ENCODE data around the gene STK36.
A peak's percentile ranks its signal among the peaks of the same experiment; 100 is the strongest.

STK36 gene, protein sequence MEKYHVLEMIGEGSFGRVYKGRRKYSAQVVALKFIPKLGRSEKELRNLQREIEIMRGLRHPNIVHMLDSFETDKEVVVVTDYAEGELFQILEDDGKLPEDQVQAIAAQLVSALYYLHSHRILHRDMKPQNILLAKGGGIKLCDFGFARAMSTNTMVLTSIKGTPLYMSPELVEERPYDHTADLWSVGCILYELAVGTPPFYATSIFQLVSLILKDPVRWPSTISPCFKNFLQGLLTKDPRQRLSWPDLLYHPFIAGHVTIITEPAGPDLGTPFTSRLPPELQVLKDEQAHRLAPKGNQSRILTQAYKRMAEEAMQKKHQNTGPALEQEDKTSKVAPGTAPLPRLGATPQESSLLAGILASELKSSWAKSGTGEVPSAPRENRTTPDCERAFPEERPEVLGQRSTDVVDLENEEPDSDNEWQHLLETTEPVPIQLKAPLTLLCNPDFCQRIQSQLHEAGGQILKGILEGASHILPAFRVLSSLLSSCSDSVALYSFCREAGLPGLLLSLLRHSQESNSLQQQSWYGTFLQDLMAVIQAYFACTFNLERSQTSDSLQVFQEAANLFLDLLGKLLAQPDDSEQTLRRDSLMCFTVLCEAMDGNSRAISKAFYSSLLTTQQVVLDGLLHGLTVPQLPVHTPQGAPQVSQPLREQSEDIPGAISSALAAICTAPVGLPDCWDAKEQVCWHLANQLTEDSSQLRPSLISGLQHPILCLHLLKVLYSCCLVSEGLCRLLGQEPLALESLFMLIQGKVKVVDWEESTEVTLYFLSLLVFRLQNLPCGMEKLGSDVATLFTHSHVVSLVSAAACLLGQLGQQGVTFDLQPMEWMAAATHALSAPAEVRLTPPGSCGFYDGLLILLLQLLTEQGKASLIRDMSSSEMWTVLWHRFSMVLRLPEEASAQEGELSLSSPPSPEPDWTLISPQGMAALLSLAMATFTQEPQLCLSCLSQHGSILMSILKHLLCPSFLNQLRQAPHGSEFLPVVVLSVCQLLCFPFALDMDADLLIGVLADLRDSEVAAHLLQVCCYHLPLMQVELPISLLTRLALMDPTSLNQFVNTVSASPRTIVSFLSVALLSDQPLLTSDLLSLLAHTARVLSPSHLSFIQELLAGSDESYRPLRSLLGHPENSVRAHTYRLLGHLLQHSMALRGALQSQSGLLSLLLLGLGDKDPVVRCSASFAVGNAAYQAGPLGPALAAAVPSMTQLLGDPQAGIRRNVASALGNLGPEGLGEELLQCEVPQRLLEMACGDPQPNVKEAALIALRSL (N-terminal part only)

DNA sequence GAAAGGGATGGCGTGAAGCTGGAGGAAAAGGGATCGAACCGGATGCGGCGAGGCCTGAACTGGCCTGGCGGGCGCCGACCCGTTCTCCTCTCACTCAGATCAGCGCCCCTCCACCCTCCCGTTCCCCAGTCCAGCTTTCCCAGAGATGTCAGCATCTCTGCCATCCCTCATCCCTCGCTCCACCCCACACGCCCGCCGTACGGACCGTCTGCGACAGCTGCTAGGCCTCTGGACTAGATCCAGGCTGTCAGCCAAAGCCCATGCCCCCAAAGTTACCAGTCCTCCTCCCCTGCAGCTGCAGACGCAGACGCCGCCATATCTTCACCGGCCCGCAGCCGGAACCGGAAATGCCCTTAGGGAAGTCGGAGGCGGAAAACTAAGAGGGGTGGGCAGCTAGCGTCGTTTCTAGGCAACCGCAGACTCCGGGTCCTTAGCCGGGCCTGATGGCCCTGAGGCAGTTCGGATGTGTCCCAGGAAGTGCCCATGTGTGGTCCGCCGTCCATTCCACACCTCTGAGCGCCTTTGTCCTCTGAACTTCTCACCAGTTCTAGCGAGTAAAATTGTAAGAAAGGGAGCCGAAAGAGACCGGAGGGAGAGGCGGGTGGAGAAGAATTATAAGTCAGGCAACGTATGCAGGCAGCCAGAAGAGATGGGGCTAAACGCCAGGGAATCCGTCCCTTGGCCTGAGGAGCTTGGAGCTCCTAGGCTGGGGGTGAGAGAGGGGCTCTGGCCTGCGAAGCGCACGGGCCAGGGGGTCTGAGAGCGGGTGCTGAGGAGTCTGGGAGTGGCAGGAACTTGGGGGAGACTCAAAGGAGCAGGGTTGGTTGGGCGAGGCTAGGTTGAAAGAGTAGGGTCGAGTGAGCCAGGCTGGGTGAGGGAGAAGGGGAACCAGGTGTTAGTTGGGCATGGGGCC lies at the start of gene STK36, which contains the start of gene RNF25:
TSS of gene STK36 (plus strand) at position 433 of the 913 bp plus-strand sequence. CDS start 744 bp downstream, outside the sequence.
TSS of gene RNF25 (minus strand) at position 349 of the 913 bp plus-strand sequence. CDS start at position 317, 32 bp downstream.
- peak; percentile 83 for DNase-seq

DNA sequence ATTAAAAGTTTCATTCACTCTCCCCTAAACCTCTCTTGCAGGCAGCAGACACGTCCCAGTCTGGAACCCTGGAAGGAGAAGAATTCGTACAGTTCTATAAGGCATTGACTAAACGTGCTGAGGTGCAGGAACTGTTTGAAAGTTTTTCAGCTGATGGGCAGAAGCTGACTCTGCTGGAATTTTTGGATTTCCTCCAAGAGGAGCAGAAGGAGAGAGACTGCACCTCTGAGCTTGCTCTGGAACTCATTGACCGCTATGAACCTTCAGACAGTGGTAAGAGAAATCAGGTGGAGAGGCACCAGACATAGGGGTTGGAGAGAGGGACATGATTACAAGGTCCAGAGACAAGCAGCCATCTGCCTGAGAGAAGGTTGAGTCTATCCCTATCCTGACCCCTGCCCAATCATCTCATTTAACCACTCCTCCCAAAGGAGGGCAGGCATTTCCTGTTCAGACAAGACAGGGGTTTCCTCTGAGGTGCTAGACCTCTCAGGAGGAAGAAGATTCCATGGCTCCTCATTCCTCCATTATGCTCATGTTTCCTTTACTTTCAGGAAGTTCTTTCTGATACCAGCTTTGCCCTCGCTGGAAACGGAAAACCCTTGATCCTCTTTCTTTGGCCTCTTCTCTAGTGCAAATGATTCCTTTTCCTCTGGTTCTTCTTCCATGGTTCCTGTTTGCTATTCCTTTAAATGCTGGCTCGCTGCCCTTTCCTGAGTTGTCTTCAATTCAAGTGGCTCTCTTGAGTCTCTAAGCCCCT lies 49.1 kb upstream of the STK36 start:
- DNase-seq: no peak

DNA sequence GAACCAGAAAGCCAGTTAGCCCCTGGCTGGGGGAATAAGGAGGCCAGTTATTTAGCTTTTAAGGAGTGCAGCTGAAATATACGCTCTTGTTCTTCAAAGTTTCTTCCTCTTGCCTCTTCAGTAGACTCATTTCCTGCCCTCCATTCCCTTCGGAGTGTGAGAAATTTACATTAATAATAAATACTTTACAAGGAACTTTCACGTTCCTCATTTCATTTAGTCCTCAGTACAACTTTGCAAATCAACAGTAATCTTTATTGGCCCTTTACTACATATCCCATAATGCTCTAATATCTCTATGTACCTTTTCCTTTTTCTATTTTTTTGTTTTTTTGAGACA lies 48.5 kb upstream of the STK36 start:
- DNase-seq: no peak

DNA sequence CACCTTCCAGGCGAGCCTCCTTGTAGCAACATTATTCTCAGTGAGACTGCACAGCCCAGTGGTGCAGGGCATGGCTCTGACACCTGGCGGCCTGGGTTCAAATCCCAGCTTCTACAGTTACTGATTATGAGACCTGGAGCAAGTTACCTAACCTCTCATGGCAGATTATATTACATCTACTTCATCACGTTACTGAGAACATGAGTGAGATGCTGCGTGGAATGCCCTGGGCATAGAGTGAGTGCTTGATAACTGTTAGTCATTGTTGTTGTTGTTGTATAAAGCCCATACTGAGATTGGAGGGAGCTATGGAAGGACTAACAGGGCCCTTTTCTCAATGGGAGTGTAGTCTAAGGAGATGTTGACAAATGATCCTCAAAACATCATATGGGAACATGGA lies 45.5 kb upstream of the STK36 start:
- no peak for DNase-seq

DNA sequence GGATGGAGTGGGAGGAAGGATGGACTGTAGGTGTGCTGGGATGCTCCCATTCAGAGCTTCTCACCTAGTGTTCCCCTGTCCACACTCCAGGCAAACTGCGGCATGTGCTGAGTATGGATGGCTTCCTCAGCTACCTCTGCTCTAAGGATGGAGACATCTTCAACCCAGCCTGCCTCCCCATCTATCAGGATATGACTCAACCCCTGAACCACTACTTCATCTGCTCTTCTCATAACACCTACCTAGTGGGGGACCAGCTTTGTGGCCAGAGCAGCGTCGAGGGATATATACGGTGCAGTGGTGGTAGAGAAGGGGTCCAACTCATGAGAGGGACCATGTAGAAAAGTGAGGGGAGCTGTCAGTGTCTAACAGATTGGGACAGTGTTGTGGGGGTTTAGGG lies 43.9 kb upstream of the STK36 start:
- no peak for DNase-seq

DNA sequence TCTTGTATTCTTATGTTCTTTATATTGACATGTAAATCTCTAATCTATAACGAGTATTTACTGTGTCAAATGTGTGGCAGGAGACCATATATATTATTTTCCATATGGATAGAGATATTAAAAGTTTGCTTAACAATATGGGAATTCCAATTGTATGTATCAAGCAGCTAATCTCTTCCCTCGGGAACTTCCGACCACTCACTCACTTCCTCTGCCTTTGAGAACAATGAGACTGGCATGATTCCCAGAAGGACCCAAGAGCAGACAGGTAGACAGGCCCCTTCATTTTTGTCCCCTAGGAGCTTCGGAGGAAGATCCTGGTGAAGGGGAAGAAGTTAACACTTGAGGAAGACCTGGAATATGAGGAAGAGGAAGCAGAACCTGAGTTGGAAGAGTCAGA lies 40.0 kb upstream of the STK36 start:
- DNase-seq: no peak

DNA sequence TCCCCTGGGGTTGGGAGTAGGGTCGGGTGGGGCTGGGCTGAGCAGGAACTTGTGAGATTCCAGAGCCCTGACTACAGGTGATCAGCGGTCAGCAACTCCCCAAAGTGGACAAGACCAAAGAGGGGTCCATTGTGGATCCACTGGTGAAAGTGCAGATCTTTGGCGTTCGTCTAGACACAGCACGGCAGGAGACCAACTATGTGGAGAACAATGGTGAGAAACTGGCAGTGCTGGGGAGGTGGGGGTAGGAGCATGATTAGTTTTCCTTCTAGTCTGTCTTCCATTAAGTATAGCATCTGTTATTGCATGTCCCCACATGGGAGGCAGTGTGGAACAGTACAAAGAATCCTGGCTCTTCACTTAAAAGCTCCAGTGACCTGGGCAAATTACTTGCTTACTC lies 36.2 kb upstream of the STK36 start:
- no peak for DNase-seq

DNA sequence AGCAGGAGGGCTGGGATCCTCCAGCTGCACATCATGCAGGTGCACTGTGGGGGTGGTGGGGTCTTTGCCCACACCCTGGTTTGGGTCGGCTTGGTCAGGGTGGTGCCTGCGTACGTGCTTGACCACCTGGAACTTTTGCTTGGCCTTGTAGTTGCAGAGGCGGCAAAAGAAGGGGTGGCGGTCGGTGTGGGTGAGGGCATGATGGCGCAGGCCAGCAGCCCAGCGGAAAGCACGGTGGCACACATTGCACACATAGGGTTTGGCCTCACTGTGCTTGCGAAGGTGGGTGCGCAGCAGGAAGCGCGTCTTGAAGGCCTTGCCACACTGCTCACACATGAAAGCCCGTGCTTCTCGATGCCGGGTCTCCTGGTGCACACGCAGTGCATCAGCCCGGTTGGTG lies 33.5 kb upstream of the STK36 start:
- DNase-seq: no peak

DNA sequence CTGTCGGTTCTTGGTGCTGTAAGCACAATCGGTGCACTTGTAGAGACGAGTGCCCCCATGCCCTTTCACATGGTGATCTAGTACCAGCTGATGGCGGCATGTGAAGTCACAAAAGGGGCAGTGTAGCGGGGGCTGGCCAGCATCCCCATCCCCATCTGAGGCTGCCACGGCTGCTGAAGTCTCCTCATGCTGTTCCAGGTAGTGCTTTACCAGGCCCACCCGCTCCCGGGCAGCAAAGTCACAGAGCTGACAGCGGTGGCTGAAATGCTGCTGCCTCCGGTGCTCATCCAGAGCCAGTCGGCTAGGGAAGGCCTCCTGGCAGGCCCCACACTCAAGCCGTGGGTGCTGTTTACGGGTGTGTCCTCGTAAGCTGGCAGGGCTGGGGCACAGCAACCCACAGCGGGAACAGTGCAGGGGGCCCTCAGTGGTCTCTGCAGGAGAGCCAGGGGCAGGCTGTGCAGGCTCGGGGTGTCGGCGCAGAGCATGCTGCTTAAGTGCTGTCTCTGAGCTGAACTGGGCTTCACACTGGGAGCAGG lies 29.7 kb upstream of the STK36 start:
- DNase-seq: no peak

DNA sequence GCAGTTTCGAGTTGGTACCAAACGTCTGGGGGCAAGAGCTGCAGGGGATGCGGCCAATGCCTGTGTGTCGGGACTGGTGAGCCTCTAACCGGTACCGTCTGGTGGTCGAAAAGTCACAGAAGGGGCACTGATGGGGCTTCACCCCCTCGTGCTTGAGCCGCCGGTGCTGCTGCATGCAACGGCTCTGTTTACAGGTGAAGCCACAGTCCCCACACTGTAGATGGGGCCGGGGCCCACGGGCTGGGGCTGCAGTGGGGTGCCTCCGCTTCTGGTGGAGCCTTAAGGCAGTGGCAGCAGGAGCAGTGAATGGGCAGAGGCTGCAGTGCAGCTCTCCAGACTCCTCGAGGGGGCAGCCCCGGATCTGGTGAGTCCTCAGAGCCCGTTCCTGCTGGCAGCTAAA lies 29.1 kb upstream of the STK36 start:
- no peak for DNase-seq

DNA sequence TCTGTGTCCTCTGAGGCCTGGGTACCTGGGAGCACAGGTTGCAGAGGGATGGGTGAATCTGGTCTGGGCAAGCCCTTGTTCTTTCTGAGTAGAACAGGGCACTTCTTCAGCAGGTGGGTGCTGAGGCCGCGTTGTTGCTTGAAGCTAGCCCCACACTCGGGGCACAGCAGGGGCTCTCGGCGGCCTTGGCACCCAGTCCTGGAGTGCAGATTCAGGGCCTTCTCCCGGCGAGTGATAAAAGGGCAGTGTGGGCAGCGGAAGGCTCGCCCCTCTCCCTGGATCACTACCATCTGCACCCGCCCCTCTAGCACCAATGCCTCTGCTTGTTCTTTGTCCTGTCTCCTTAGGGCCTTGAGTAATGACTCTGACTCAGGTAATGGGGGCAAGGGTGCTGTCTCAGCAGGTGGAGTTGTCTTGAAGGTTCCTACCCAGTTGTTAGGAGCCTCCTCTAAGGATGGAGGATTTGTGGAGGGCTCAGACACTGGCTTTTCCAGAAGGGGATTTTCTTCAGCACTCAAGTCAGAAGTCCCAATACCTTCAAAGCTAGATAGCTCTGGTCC lies 28.1 kb upstream of the STK36 start:
- no peak for DNase-seq

DNA sequence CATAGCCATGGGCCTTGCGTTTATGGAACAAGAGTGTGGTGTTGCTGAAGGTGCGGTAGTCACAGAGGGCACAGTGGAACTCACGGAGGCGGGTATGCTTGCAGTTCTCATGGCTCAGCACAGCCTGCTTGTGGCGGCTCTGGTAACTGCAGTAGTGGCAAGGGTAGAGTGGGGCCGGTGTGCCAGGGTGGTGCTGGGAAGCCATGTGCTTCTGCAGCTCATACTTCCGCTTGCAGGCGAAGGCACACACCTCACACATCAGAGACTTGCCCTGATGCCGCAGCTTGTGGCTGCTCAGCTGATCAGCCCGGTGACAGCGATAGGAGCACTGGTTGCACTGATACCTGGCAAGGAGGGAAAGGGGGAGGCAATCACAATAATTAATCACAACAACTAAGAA lies 27.2 kb upstream of the STK36 start:
- DNase-seq: no peak

DNA sequence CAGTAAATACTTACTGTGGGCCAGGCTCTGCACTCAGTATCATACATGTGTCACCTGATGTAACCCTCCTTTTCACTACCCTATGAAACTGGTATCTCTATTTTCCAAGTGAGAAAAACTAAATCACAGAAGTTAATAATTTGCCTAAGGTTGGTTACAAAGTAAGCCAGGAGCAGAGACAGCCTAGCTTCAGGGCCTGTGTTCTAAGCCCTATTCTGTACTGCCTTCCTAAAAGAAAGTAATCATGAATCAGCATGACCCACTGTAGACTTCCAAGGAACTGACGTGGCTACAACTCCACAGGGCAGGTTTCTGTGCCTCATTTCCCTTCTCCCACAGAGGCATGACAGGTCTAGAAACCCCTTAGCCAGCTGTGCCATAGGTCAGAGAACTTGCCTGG lies 26.8 kb upstream of the STK36 start:
- no peak for DNase-seq

DNA sequence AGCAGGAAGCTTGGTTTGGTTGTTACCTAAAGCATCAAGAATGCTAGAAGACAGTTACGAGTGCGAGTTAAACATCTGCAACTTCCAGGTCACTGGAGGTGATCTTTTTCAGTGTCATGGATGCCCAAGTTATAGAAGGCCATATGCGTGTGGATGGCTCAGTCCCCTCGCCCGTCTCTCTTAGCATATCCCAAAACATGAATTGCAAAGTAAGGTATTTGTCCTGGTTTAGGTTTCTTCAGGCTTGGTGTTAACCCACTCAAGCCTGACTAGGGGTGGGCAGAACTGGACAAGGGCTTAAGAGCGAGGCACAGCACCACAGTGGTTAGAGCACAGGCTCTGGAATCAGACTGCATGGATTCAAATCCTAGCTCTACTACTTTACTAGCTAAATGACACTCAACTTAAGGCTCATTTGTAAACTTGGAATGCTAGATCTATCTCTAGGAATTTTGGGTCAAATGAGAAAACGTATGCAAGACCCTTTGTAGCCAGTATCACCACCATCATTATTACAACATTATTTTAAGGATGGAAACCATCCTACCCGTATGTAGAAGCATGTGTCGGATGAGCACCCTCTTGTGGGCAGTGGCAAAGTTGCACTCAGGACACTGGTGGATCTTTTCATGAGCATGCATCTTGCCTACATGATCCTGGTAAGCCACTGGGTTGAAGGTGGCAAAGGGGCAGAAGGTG lies 23.6 kb upstream of the STK36 start:
- DNase-seq: peak; percentile 27

DNA sequence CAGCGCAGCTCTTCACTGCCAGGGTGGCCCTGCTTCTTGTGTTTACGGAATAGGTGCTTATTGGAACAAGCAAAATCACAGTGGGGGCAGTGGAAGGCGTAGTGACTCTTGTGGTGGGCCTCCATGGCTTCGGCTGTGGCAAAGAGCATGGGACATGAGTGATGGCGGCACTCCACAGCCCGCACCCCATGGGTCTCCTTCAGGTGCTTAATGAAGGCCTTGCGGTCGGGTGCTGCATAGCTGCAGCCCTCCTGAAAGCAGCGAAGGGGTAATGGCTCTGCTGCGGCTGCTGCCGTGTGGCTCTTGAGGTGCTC lies 23.1 kb upstream of the STK36 start:
- no peak for DNase-seq

DNA sequence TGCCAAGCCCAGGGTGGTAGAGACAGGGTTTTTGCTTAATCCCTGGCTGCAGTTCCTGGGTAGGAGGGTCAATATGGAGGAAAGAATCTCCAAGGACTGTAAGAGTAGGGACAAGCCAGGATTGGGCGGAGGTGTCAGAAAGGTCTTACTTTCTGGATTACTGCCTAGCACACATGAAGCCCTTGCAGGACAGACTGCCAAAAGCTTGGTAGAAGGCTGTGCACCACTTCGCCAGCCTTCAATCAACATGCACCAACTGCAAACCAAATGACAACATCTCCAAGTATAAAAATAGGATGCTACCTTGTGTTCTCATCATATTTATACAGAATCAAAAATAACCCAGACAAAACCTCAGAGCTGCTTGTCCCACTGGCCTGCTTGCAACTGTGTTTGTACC lies 16.1 kb upstream of the STK36 start:
- no peak for DNase-seq

DNA sequence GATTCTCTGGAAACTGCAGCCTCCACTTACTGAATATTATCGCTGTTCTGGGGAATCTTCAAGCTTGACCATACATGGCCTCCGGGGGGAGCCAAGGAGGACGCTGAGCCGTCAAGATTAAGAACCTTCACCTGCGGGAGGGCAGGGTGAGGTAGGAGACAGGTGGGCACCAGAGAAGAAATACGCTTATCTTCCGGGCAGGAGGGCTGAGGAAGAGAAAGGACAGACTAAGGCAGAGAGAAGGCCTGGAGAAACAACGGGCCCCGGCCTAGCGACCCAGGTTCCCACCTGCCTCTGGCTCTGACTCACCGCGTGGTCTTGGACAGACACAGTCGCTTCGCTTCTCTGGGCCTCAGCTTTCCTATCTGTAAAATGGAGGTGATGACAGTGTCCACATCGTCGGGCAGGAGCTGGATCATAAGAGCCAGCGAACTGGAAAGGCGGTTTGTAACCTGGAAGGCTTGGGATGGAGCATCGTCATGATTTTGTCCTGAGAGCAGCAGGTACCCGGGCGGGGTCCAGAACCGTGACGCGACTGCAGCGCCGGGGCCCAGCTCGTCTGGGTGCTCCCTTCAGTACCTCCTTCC lies 13.1 kb upstream of the STK36 start:
- no peak for DNase-seq

DNA sequence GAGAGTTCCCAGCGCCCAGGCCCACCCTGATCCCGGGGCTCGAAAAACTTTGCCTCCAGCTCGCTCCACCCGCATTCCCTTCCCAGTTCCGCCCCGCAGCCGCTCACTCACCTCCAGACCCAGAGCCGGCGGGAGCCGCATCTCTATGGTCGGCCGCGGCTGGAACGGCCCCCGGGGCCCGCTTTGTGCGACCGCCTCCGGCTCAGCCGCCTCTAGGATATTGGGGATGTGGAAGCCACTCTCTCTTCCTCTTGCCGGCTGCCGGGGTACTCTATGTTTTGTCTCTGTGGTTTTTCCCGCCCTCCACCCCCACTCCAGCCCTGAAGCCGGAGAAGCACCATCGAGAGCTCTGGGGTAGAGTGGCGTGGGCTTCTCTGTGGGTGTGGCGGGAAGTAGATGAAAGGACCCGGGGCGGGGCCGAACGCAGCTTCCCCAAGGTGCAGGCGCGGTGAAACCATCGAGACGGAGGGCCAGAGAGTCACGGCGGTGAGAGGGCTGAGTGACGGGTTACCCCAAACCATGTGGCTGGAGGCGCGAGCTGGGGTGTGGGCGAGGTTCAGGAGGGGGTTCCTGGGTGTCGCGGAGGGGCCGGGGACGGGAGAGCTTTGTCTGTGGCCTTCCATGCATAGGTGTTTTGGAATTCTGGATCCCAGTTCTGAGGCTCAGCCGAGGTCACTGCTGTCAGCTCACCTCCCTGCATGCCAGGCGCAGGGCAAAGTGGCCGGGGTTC lies 12.5 kb upstream of the STK36 start, which contains the start of the genes BCS1L and ZNF142:
TSS of gene BCS1L (plus strand) at position 426 of the 730 bp plus-strand sequence. CDS start 1,305 bp downstream, outside the sequence.
TSS of gene ZNF142 (minus strand) at position 366 of the 730 bp plus-strand sequence. CDS start 3,194 bp downstream, outside the sequence.
- peak; percentile 87 for DNase-seq

DNA sequence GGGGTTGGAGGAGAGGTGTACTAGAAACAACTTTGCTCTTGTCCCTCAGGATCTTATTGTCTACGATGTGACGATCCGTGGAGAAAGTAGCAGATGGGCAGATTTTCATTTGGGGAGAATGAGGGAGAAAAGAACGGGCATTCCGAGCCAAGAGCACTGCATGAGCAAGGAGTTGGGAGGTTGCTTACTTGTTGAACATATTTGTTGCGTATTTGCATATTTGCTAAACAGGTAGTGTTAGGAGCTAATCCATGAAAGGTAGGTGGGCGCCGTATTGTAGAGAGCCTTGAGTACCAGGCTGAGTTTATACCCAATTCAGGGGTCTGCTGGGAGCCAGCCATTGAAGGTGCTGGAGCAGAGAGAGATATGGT lies 11.9 kb upstream of the STK36 start:
- DNase-seq: no peak

Data from NCI-H774 (cell line).